HG03066 (cell line): ENCODE data around the gene C22orf31.

Experiments
- ATAC-seq: cut with Tn5 transposase; IDR thresholded peaks from one replicate; pipeline ENCODE4 v1.9.1; 2021; ENCODE audit warnings: low read depth; ENCODE audit not compliant: unreplicated experiment

Gene C22orf31

GRCh38 chr22:29081517-29082236 is 20.0 kb upstream of the C22orf31 start:
- ATAC-seq: no peak

DNA sequence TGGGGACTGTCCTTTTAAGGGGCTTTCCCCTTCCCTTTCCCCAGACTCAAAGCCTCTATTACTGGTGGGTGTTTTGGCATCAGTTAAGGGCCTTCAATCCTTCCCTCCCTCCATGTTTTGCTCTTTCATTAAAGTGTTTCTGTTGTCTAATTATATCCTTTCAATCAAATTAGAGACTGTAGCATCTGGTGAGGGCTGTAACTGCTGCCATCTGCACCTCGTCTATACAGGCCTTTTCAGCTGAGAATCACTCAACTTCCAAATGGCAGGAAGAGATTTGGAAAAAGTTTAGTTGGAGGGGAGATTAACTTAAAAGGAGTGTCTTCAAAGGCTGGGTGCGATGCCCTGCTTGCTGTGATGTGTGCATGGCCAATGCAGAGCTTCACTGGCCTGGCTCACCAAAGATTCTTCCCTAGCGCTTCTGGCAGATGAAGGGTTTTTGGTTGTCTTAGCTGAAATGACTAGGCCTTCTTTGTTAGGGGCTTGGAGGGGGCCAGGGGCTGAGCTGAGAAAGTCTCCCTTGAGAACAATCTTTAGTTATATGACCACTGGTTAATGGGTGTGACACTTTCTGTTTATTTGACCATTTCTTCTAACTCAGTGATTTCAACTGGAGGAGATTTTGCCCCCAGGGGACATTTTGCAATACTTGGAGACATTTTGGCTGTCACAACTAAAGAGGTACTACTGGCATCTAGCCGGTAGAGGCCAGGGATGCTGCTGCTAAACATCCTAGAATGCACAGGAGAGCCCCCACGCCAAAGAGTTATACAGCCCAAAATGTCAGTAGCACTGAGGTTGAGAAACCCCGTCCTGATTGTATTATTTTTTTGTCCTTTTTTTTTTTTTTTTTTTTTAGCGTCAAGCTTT is 18.7 kb upstream of the C22orf31 start:
- ATAC-seq: no peak

DNA sequence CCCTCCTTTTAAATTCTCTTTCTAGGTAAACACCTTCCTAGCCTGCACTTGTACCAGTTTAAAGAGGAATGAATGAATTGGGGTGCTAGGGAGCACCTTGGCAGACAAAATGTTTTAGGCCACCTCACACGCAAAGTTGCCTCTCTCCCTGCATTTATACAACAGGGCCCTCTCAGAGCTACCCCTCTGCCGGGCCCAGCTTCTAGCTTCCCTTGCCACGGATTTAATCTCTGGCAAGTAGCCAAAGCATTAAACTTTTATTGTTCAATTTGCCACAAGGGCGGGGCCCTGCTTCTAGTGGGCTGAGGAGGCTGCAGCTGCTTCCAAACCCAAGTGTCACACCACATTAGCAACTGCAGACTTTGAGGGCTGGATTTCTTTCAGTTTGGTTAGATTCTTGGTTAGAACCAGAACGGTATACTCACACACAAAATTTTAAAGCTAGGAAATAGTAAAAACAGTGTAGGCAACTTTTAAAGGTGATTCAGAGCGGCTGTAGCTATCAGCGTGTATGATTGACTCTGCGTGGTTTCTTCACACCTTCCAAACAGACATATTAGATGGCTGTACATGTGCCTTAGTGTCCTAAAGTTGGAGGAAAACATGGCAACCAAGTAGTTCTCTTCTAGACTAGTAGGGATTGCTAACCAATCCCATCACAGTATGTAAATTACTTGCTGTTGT is 17.7 kb upstream of the C22orf31 start:
- no peak for ATAC-seq

DNA sequence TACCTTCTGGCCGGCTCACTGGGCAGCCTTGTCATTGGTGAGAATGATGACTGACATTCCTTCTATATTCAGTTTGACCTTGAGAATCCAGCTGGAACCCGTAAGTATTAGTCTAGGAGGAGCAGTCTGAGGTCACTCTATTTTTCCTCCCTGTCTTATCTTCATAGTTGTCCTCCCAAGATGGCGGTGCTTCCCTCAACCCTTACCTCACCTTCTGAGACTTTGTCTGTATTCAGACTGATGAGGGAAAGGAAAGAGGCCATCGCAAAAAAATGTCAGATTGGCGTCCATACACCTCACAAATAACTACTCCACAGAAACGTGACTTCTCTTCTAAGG is 17.2 kb upstream of the C22orf31 start:
- ATAC-seq: no peak

DNA sequence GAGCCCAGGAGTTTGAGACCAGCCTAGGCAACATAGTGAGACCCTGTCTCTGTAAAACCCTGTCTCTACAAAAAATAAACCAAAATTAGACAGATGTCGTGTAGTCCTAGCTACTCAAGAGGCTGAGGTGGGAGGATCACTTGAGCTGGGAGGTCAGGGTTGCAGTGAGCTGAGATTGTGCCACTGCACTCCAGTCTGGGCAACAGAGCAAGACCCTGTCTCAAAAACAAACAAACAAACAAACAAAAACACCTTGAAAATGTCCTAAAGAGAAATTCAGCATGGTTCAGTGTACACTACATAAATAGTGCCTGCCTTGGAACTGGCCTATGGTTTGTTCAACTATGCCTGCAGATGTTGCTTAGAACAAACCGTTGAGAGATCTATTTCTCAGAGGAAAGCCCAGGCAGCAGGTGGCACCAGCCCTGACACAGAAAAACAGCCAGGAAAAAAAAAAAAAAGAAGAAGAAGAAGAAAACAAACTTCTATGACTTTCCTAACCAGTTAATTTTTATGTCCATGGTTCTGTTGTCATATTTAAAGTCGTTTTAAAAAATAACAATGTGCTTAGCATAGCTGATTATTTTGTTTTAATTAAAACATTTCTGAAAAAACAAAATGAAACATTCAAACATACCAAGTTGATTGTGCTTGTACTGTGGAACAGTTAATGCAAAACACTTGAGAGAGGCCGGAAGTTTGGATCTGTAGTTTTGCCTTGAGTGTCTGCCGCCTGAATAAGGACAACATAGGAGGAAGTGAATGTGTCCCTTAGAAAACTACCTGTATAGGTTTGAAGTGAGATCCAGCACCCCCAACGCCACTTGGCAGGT is 16.6 kb upstream of the C22orf31 start:
- no peak for ATAC-seq

DNA sequence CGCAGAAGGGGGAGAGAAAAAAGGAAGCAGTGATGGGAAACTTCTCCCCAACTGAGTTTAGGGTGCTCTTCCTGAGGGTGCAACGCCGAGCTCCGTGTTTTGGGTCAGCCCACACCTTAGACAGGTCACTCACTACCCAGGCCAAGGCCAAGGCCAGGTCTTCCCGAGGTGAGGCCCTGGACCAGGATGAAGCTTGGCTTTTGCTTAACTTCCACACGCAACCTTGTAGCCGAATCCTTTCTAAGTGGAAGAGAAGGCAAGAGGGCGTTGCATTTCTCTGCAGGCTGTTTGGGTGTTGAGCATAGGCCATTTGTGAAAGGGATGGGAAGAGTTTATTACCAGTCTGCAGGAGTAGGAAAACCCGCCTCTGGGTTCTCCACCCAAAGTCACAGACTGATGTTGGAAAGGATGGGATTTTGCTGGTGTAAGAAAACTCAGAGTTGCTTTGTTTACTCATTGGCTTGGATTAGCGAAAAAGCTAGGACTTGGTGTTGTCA is 12.7 kb upstream of the C22orf31 start:
- ATAC-seq: no peak

DNA sequence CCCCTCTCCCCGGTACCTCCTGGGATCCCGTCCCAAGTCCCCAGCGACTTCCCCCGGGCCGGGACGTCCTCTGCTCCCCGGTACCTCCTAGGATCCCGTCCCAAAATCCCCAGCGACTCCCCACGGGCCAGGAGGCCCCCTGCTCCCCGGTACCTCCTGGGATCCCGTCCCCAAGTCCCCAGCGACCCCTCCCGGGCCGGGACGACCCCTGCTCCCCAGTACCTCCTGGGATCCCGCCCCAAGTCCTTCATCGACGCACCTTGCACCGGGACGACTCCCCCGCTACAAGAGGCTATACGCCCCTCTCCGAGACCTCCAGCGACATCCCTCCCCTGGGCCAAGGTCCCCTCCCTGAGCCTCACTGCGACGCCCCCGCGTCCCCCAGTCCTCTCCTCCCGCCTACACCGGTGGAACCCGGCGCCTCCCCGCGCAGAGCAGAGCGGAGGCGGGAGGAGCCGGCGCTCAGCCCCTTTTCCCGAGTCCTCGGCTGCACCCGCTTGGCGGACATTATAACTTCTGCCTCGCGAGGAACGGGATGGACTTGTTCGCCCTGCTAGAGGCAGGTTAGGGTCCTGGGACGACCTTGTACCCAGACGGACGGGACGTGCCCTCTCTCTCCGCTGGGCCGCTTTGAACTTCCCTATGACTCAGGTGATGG is 12.1 kb upstream of the C22orf31 start:
- ATAC-seq: no peak

GRCh38 chr22:29072979-29073617 is 11.5 kb upstream of the C22orf31 start, which contains the start of gene KREMEN1:
Gene KREMEN1, plus strand, starts transcription at chr22:29073035. Its CDS starts 96 bp downstream, at chr22:29073131.
- no peak for ATAC-seq

DNA sequence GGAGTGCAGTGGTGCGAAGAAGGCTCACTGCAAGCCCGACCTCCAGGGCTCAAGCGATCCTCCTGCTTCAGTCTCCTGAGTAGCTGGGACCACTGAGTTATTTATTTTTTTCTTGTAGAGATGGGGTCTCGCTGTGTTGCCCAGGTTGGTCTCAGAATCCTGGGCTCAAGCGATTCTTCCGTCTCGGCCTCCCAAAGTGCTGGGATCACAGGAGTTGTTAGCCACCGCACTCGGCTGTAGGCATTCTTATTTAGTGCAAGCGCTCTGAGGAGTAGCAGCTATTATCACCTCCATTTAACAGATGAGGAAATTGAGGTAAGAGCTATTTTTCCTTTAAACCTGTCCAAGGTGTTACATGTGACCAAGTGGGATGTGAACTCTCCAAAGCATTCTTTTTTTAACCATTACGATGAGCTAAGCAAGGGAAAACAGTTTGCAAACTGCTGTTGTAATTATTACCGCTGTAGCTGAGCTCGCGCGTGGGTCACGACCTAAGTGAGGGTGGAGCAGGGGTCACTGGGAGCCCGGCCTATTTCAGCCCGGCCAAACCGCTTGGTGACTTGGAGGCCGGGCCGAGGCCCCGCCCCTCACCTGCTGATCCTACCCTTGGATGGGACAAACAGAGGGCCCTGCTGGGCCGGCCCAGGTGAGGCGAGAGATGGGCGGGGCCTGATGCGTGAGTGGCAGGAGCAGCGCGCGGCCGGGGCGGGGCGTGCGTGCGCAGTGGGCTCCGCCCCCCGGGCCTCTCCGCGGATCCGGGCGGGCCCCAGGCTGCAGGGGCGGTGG is 10.8 kb upstream of the C22orf31 start:
- peak; percentile 80 for ATAC-seq

- ATAC-seq: no peak
Measured at GRCh38 chr22:29071261-29072045, 9.8 kb upstream of the C22orf31 start.

DNA sequence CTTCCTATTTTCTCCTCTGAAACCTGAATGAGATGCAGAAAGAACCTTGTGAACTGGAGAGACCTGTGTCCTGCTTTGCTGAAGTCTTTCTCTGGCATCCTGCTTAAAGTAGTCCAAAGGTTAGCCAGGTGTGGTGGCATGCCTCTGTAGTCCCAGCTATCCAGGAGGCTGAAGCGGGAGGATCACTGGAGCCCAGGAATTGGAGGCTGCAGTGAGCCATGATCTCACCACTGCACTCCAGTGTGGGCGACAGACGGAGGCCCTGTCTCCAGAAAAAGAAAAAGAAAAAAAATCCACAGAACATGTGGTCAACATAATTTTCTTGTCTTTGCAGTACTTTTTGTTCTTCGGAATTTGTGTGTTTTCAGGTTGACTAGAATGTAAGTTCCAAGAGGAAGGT is 8.9 kb upstream of the C22orf31 start:
- no peak for ATAC-seq

DNA sequence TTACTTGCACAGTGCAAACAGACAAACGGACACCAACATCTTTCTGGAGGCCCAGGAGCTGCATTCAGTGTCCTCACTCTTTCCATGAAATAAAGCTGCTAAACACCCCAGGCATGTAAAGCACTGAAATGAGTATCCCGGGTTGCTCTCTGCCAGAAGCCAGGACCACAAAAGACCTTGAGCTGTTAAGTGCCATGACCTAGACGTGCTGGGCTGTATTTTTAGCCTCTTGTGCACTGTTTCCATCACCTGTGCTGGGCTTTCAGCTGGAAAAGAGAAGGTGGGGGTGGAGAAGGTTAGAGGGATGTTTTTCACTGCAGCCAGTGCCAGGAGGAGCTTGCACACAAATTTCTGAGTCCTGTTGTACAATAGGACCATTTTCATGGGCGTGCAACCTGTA is 7.8 kb upstream of the C22orf31 start:
- ATAC-seq: no peak

GRCh38 chr22:29065468-29066190 is 4.0 kb upstream of the C22orf31 start:
- ATAC-seq: no peak

GRCh38 chr22:29062286-29062821 is 723 bp upstream of the C22orf31 start:
- no peak for ATAC-seq

DNA sequence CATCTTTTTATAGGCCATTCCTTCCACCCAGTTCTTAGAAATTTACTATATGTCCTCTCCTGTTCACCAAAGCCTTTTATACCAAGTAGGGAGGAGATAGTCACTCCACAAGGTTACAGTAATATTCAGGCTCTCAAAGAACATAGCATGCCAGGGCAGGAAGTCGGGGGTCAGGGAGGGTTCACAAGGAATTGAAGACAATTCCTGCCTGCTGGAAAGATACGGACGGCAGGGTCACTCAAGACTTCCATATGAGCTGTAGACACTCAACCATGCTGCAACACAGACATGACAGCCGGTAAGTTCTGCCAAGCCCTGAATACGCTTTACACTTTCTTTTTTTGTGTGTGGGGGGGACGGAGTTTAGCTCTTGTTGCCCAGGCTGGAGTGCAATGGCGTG is 700 bp downstream of the C22orf31 start:
- ATAC-seq: no peak

DNA sequence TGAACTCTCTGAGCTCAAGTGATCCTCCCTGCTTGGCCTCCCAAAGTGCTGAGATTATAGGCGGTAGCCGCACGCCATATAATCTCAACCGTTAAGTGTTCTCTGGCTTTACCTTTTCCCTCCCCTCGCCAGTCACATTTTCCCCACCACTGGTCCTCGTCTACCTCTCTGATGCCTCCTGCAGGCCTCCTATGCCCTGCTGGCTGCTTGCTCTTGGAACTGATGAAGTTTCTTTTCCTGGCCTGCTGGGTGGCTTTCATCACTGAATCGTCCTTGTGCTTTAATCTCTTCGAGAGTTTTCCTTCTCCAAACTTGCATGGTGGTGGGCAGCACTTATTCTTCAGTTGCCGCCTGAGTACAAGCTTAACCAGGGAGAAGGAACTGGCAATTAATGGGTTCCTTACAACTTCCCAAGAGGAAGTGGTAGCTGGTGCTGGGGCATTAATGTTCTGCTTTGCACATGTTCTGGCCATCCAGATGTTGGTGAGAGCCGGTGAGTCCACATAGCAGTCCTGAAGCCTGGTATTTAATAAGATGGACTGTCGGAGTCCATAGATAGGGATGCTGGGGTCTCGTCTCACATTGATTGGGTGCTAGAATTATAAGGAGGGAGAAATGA is 1.3 kb downstream of the C22orf31 start:
- ATAC-seq: no peak
